GM23338 (cell line): Measurements from ENCODE around the gene LRRC58. TPM values are rescaled to one million over a fixed set of nuclear protein-coding genes. Genes with fewer than 3 reads are reported as not detected.

ENCODE experiments used
- ATAC-seq: fragments of 200-7000 bp; cut with Tn5 transposase; 3 replicates; pipeline ENCODE4 v1.9.1; 2020
- DNase-seq: peaks from one replicate; pipeline ENCODE4 v3.0.0-alpha.2; 2015; ENCODE audit warnings: low spot score
- H2AFZ ChIP-seq: fragments of 200-600 bp; sonication (generic); 2 replicates; pipeline ENCODE4 v1.8.0; 2016; ENCODE audit warnings: antibody characterized with exemption, mild to moderate bottlenecking, moderate library complexity
- H3F3A ChIP-seq: fragments of 200-600 bp; sonication (generic); replicated peaks from 2 replicates; pipeline ENCODE4 v1.8.0; 2017; ENCODE audit warnings: antibody characterized with exemption, mixed run types, low read depth
- H3K27ac ChIP-seq: fragments of 200-600 bp; sonication (generic); 2 replicates; pipeline ENCODE4 v1.6.1; 2016; ENCODE audit warnings: low read depth
- H3K27me3 ChIP-seq: fragments of 200-600 bp; sonication (generic); 2 replicates; pipeline ENCODE4 v1.8.0; 2016; ENCODE audit warnings: mild to moderate bottlenecking, mixed run types, moderate library complexity; ENCODE audit not compliant: insufficient read depth
- H3K36me3 ChIP-seq: fragments of 200-600 bp; sonication (generic); 2 replicates; pipeline ENCODE4 v1.8.0; 2016; ENCODE audit warnings: mild to moderate bottlenecking; ENCODE audit not compliant: insufficient read depth
- H3K4me1 ChIP-seq: fragments of 200-600 bp; sonication (generic); 2 replicates; pipeline ENCODE4 v1.8.0; 2016; ENCODE audit warnings: mild to moderate bottlenecking, moderate library complexity; ENCODE audit not compliant: insufficient read depth
- H3K4me2 ChIP-seq: fragments of 200-600 bp; sonication (generic); 2 replicates; pipeline ENCODE4 v1.7.1; 2017; ENCODE audit warnings: mixed run types
- H3K4me3 ChIP-seq: fragments of 200-600 bp; sonication (generic); 2 replicates; pipeline ENCODE4 v1.6.1; 2016; ENCODE audit warnings: mixed run types
- H3K79me2 ChIP-seq: fragments of 200-600 bp; sonication (generic); replicated peaks from 2 replicates; pipeline ENCODE4 v1.8.0; 2017; ENCODE audit warnings: mild to moderate bottlenecking; ENCODE audit not compliant: insufficient read depth
- H3K9me2 ChIP-seq: fragments of 200-600 bp; sonication (generic); 2 replicates; pipeline ENCODE4 v1.8.0; 2017; ENCODE audit not compliant: insufficient read depth
- H4K20me1 ChIP-seq: fragments of 200-600 bp; sonication (generic); replicated peaks from 2 replicates; pipeline ENCODE4 v1.8.0; 2017; ENCODE audit warnings: mild to moderate bottlenecking; ENCODE audit not compliant: insufficient read depth
- H3K27ac Mint-ChIP-seq: 2 replicates; pipeline ENCODE4 v1.8.0; 2020; ENCODE audit warnings: inconsistent platforms, mild to moderate bottlenecking, moderate library complexity, mixed read lengths
- H3K27me3 Mint-ChIP-seq: 3 replicates; pipeline ENCODE4 v1.8.0; 2022; ENCODE audit warnings: low read depth, mild to moderate bottlenecking, moderate library complexity, mixed read lengths, inconsistent platforms; ENCODE audit not compliant: insufficient read depth, poor library complexity
- H3K36me3 Mint-ChIP-seq: 3 replicates; pipeline ENCODE4 v1.8.0; 2021; ENCODE audit warnings: low read depth, mild to moderate bottlenecking, inconsistent platforms, moderate library complexity, mixed read lengths
- H3K4me1 Mint-ChIP-seq: 3 replicates; pipeline ENCODE4 v1.8.0; 2020; ENCODE audit warnings: mild to moderate bottlenecking, inconsistent platforms, mixed read lengths
- H3K4me3 Mint-ChIP-seq: 3 replicates; pipeline ENCODE4 v1.8.0; 2021; ENCODE audit warnings: moderate library complexity, mild to moderate bottlenecking, inconsistent platforms, mixed read lengths
- H3K9me3 Mint-ChIP-seq: 3 replicates; pipeline ENCODE4 v1.8.0; 2020; ENCODE audit warnings: moderate library complexity, mild to moderate bottlenecking, inconsistent platforms, mixed read lengths
- CREB1 ChIP-seq: fragments of 250-450 bp; sonication (Bioruptor Pico); IDR thresholded peaks from 2 replicates; pipeline ENCODE4 v1.5.0; 2020; ENCODE audit warnings: low read depth, mild to moderate bottlenecking, moderate library complexity
- EZH2 ChIP-seq: fragments of 200-600 bp; sonication (generic); IDR thresholded peaks from one replicate; pipeline ENCODE4 v1.8.0; 2017; ENCODE audit warnings: antibody characterized with exemption, mild to moderate bottlenecking, low read depth; ENCODE audit not compliant: unreplicated experiment
- JUNB ChIP-seq: IDR thresholded peaks from one replicate; pipeline ENCODE4 v1.6.1; 2016; ENCODE audit warnings: antibody characterized with exemption; ENCODE audit not compliant: unreplicated experiment
- POLR2AphosphoS5 ChIP-seq: IDR thresholded peaks from 2 replicates; pipeline ENCODE4 v1.6.1; 2016; ENCODE audit warnings: antibody characterized with exemption, low read depth
- ZNF114 ChIP-seq: fragments of 250-450 bp; sonication (Bioruptor Pico); IDR thresholded peaks from 2 replicates; pipeline ENCODE4 v1.5.0; 2020; ENCODE audit warnings: mild to moderate bottlenecking, moderate library complexity
- ZNF331 ChIP-seq: fragments of 250-450 bp; sonication (Bioruptor Pico); IDR thresholded peaks from 2 replicates; pipeline ENCODE4 v1.5.0; 2020; ENCODE audit warnings: low read depth, mild to moderate bottlenecking, moderate library complexity
- ZNF462 ChIP-seq: fragments of 250-450 bp; sonication (Bioruptor Pico); IDR thresholded peaks from 2 replicates; pipeline ENCODE4 v1.5.0; 2020; ENCODE audit warnings: mild to moderate bottlenecking, moderate library complexity
- polyA plus RNA-seq: library from polyadenylated mRNA; unstranded; fragments of >200 nt; fragmentation: Nextera tagmentation; extraction: Ambion mirVana; gene quantifications from 2 replicates; pipeline ENCODE4 v1.2.1, GENCODE V29; 2016
- total RNA-seq: library from RNA; depleted of rRNA; stranded (reverse); fragments of >200 nt; shearing (Covaris generic); gene quantifications from 2 replicates; pipeline ENCODE4 v1.2.3, GENCODE V29; 2014
- TF ChIP-seq, protein P1 (sequence below): IDR thresholded peaks from 2 replicates; pipeline ENCODE4 v1.6.1; 2016; ENCODE audit warnings: antibody characterized with exemption
- TF ChIP-seq, protein P2 (sequence below), 2 experiments: fragments of 200-600 bp in 1 of 2; sonication (generic) in 1 of 2; conservative IDR thresholded peaks; 2 replicates each; pipeline versions ENCODE4 v1.5.1 to v1.6.1; 2016 to 2017; ENCODE audit warnings: antibody characterized with exemption in 2 of 2, low read depth in 2 of 2, mild to moderate bottlenecking in 2 of 2, moderate library complexity in 1 of 2

The LRRC58 gene
- total and polyA plus RNA-seq, 2 experiments from 2014 or later = 7.0 to 23.8 TPM

- Histone ChIP-seq H3K4me2 (no peak overlapping the region), H3K4me3 (no peak overlapping the region), H3K79me2 (no peaks in the 10 kb centered on the region), H4K20me1 (no peaks in the 10 kb centered on the region), H3K27me3 (no peaks in the 10 kb centered on the region), H3F3A (no peaks in the 10 kb centered on the region), H3K9me2 (no peaks in the 10 kb centered on the region), H3K27ac (no peak overlapping the region), H3K36me3 (peaks cover 16% of the 10 kb centered on the region), H2AFZ (no peak overlapping the region), H3K4me1 (no peaks in the 10 kb centered on the region)
- DNase-seq (no peak), ATAC-seq (peak; percentile 20; the same call in 1 of the 3 replicates)
- Mint-ChIP-seq H3K27me3 (no peaks in the 10 kb centered on the region), H3K9me3 (no peaks in the 10 kb centered on the region), H3K4me3 (no peak overlapping the region), H3K4me1 (no peaks in the 10 kb centered on the region), H3K36me3 (peaks cover 29% of the 10 kb centered on the region), H3K27ac (no peak overlapping the region)
- TF ChIP-seq, protein P1, sequence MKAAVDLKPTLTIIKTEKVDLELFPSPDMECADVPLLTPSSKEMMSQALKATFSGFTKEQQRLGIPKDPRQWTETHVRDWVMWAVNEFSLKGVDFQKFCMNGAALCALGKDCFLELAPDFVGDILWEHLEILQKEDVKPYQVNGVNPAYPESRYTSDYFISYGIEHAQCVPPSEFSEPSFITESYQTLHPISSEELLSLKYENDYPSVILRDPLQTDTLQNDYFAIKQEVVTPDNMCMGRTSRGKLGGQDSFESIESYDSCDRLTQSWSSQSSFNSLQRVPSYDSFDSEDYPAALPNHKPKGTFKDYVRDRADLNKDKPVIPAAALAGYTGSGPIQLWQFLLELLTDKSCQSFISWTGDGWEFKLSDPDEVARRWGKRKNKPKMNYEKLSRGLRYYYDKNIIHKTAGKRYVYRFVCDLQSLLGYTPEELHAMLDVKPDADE = no peak
- 0 out of 2 replicates have a peak, but pooled peaks have one; percentile 31 for TF ChIP-seq POLR2AphosphoS5
These were observed 44.1 kb upstream of the LRRC58 start for GRCh38 chr3:120393243-120393642.

DNA sequence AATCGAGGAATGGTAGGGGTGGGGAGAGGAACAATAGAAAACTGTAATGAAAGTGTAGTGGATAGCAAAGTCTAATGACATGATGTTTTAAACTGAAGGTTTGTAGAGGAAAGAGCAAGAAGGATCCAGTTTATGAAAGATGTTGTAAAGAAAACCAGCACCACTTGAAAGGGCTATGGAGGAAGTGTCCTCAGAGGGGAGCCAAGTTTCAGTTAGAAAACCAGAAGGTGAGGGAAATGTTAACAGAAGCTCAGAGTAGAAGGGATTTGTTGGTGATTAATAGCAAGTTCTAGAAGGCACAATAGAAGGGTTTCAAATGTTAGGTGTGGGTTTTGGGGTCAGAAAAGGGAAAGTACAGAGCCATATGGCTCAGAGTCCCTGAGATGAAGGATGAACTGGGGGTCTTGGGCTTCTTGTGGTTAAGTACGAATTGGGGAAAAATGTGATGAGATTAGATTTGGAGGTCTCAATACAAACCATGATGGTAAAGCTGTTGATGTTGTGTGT, 33.8 kb upstream of the LRRC58 start:
- Histone ChIP-seq H3F3A (no peaks in the 10 kb centered on the region), H3K9me2 (peaks cover 3% of the 10 kb centered on the region; the same call in 1 of the 2 replicates), H3K4me3 (no peak overlapping the region), H2AFZ (no peak overlapping the region), H4K20me1 (no peaks in the 10 kb centered on the region), H3K4me1 (no peaks in the 10 kb centered on the region), H3K27ac (no peak overlapping the region), H3K27me3 (no peaks in the 10 kb centered on the region), H3K36me3 (no peaks in the 10 kb centered on the region), H3K4me2 (no peak overlapping the region), H3K79me2 (no peaks in the 10 kb centered on the region)
- no peak for ATAC-seq
- no peak for DNase-seq
- Mint-ChIP-seq H3K36me3 (peaks cover 13% of the 10 kb centered on the region), H3K4me1 (peaks cover 2% of the 10 kb centered on the region; the same call in 1 of the 3 replicates), H3K27ac (no peak overlapping the region), H3K27me3 (peaks cover 2% of the 10 kb centered on the region), H3K9me3 (peaks cover 16% of the 10 kb centered on the region; the same call in 2 of the 3 replicates), H3K4me3 (no peak overlapping the region)
- no peak for TF ChIP-seq ZNF331
- no peak for TF ChIP-seq ZNF462 (CRISPR knock-in tag)
- no peak for TF ChIP-seq POLR2AphosphoS5
- TF ChIP-seq, protein P1 = no peak
- TF ChIP-seq JUNB = no peak
- TF ChIP-seq EZH2 = no peak
- TF ChIP-seq, protein P2, sequence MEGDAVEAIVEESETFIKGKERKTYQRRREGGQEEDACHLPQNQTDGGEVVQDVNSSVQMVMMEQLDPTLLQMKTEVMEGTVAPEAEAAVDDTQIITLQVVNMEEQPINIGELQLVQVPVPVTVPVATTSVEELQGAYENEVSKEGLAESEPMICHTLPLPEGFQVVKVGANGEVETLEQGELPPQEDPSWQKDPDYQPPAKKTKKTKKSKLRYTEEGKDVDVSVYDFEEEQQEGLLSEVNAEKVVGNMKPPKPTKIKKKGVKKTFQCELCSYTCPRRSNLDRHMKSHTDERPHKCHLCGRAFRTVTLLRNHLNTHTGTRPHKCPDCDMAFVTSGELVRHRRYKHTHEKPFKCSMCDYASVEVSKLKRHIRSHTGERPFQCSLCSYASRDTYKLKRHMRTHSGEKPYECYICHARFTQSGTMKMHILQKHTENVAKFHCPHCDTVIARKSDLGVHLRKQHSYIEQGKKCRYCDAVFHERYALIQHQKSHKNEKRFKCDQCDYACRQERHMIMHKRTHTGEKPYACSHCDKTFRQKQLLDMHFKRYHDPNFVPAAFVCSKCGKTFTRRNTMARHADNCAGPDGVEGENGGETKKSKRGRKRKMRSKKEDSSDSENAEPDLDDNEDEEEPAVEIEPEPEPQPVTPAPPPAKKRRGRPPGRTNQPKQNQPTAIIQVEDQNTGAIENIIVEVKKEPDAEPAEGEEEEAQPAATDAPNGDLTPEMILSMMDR (conservative IDR thresholded peaks at IDR 0.05; ENCODE audit: low read depth in 2 of 2) = no peak
- TF ChIP-seq CREB1 = no peak
- TF ChIP-seq ZNF114 (CRISPR knock-in tag) = no peak
